ENCODE data around the gene GRIP1. TPM values are rescaled to one million over a fixed set of nuclear protein-coding genes. Genes with fewer than 3 reads are reported as not detected.

Gene GRIP1
- total and polyA plus RNA-seq, 12 donors = 0.12 to 7.3 (median 1.9) TPM

GRCh38 chr12:66337381-66338010 lies 341.4 kb downstream of the GRIP1 start:
- no peak overlapping the region for H3K4me3 ChIP-seq
- no peak overlapping the region for H3K27ac ChIP-seq
- no peaks in the 10 kb centered on the region for H3K27me3 ChIP-seq
- H3K36me3 ChIP-seq = peaks cover 0 to 62% (median 11%) of the 10 kb centered on the region in 9 donors
- TF ChIP-seq CTCF (IDR thresholded peaks at IDR 0.05) = no peak
- WGBS, 2 donors = 80 to 84% methylated on average over 2 of the region's 2 CpGs
- H3K9me3 ChIP-seq = peaks cover 0 to 31% (median 11%) of the 10 kb centered on the region in 11 donors
- intact Hi-C loops (cut with DNase I) = no loop called here
- no peak for DNase-seq
- no peak for ATAC-seq
- no peaks in the 10 kb centered on the region for H3K4me1 ChIP-seq

- WGBS, 2 donors = 92 to 95% methylated on average over 2 of the region's 2 CpGs
- H3K9me3 ChIP-seq = peaks cover 0 to 14% (median 0%) of the 10 kb centered on the region in 11 donors
- no peak for TF ChIP-seq CTCF (IDR thresholded peaks at IDR 0.05)
- peaks cover 0 to 63% (median 0%) of the 10 kb centered on the region in 9 donors for H3K36me3 ChIP-seq
- no peak overlapping the region for H3K27ac ChIP-seq
- DNase-seq (no peak), ATAC-seq (no peak)
- intact Hi-C loops (cut with DNase I) = no loop called here
- no peaks in the 10 kb centered on the region for H3K27me3 ChIP-seq
- no peaks in the 10 kb centered on the region for H3K4me1 ChIP-seq
- no peak overlapping the region for H3K4me3 ChIP-seq
Observed at GRCh38 chr12:66335746-66336145, 343.1 kb downstream of the GRIP1 start.

- no peak for TF ChIP-seq CTCF (IDR thresholded peaks at IDR 0.05)
- H3K36me3 ChIP-seq = peaks cover 0 to 37% (median 0%) of the 10 kb centered on the region in 9 donors
- WGBS, 2 donors = 41 to 56% methylated on average over 1 of the region's 1 CpG
Observed at GRCh38 chr12:66331814-66332213, 347.1 kb downstream of the GRIP1 start.

GRCh38 chr12:66331016-66331415 lies 347.9 kb downstream of the GRIP1 start:
- Histone ChIP-seq H3K36me3 (peaks cover 0 to 44% (median 0%) of the 10 kb centered on the region in 9 donors), H3K9me3 (no peaks in the 10 kb centered on the region), H3K27ac (no peak overlapping the region), H3K4me3 (no peak overlapping the region), H3K27me3 (no peaks in the 10 kb centered on the region), H3K4me1 (peaks cover 0 to 5% (median 0%) of the 10 kb centered on the region in 9 donors)
- intact Hi-C loops (cut with DNase I) = no loop called here
- ATAC-seq = no peak
- 92 to 94% methylated on average over 13 of the region's 13 CpGs for WGBS, 2 donors
- no peak for TF ChIP-seq CTCF (IDR thresholded peaks at IDR 0.05)
- DNase-seq = no peak

More at GRCh38 chr12:66331814-66332213, 347.1 kb downstream of the GRIP1 start:
- peaks cover 0 to 5% (median 0%) of the 10 kb centered on the region in 9 donors for H3K4me1 ChIP-seq
- no peak for ATAC-seq
- H3K4me3 ChIP-seq = no peak overlapping the region
- no peaks in the 10 kb centered on the region for H3K27me3 ChIP-seq
- intact Hi-C loops (cut with DNase I) = no loop called here
- H3K27ac ChIP-seq = no peak overlapping the region
- no peak for DNase-seq
- no peaks in the 10 kb centered on the region for H3K9me3 ChIP-seq
